WTC11 (cell line): ENCODE data around the gene KLHL22.

ENCODE experiments used
- ATF3 ChIP-seq: sonication (generic); formaldehyde crosslinking; conservative IDR thresholded peaks from 2 replicates; pipeline ENCODE4 v1.8.1; 2022; ENCODE audit warnings: mild to moderate bottlenecking, missing genetic modification reagents
- CREB1 ChIP-seq: sonication (generic); formaldehyde crosslinking; IDR thresholded peaks from 2 replicates; pipeline ENCODE4 v1.8.0; 2023; ENCODE audit warnings: mild to moderate bottlenecking, missing genetic modification reagents
- CTCF ChIP-seq: fragments of 200-600 bp; IDR thresholded peaks from 2 replicates; pipeline ENCODE4 v1.8.0; 2022; ENCODE audit warnings: antibody characterized with exemption
- E2F5 ChIP-seq: sonication (generic); formaldehyde crosslinking; IDR thresholded peaks from 2 replicates; pipeline ENCODE4 v1.8.1; 2022; ENCODE audit warnings: mild to moderate bottlenecking, moderate library complexity, missing genetic modification reagents
- KAT7 ChIP-seq: sonication (generic); formaldehyde crosslinking; IDR thresholded peaks from 2 replicates; pipeline ENCODE4 v1.8.1; 2023; ENCODE audit warnings: missing genetic modification reagents, mild to moderate bottlenecking, borderline replicate concordance
- NFE2L1 ChIP-seq: sonication (generic); formaldehyde crosslinking; IDR thresholded peaks from 2 replicates; pipeline ENCODE4 v1.8.1; 2023; ENCODE audit warnings: missing genetic modification reagents
- USF1 ChIP-seq: sonication (generic); formaldehyde crosslinking; IDR thresholded peaks from 2 replicates; pipeline ENCODE4 v1.8.0; 2022; ENCODE audit warnings: mild to moderate bottlenecking, missing genetic modification reagents
- ZBTB21 ChIP-seq: sonication (generic); formaldehyde crosslinking; IDR thresholded peaks from 2 replicates; pipeline ENCODE4 v1.8.1; 2023; ENCODE audit warnings: mild to moderate bottlenecking, missing genetic modification reagents, borderline replicate concordance

GRCh38 chr22:20450551-20450906 lies 45.1 kb downstream of the KLHL22 start:
- TF ChIP-seq NFE2L1, result no peak
- no peak for TF ChIP-seq CTCF
- no peak for TF ChIP-seq E2F5 (CRISPR knock-in tag)
- no peak for TF ChIP-seq ATF3 (CRISPR knock-in tag)
- TF ChIP-seq USF1 (CRISPR knock-in tag), result no peak
- TF ChIP-seq CREB1 (CRISPR knock-in tag), result no peak
- no peak for TF ChIP-seq KAT7
- no peak for TF ChIP-seq ZBTB21 (CRISPR knock-in tag)
